ENCODE measurements around the gene TMEM235. TPM values are rescaled to one million over a fixed set of nuclear protein-coding genes. Genes with fewer than 3 reads are reported as not detected.

The TMEM235 gene
- total and polyA plus RNA-seq, 9 of the 15 experiments (the other 6 are each of a cell fraction or from before 2014, with no cell fraction given), result not detected

- peak; percentile 99 for TF ChIP-seq E2F4 (CRISPR knock-in tag; IDR thresholded peaks at IDR 0.05; ENCODE audit: low read depth)
- peak; percentile 69 for TF ChIP-seq ATF7 (IDR thresholded peaks at IDR 0.05)
- peak; percentile 89 for TF ChIP-seq RB1 (IDR thresholded peaks at IDR 0.05; ENCODE audit: low read depth)
- TF ChIP-seq ETS1 (conservative IDR thresholded peaks at IDR 0.05; ENCODE audit: control insufficient read depth, low read depth, low read length), result peak; percentile 98
- no peak for TF ChIP-seq ZNF717 (CRISPR knock-in tag; IDR thresholded peaks at IDR 0.05)
- TF ChIP-seq SIN3B (IDR thresholded peaks at IDR 0.05; ENCODE audit: low read depth), result peak; percentile 89
- TF ChIP-seq HEY1 (CRISPR knock-in tag; IDR thresholded peaks at IDR 0.05; ENCODE audit: borderline replicate concordance), result no peak
- TF ChIP-seq C11orf30 (IDR thresholded peaks at IDR 0.05; ENCODE audit: low read depth), result peak; percentile 79
- peak; percentile 81 for TF ChIP-seq ZBTB1 (CRISPR knock-in tag; IDR thresholded peaks at IDR 0.05; ENCODE audit: borderline replicate concordance, low read depth)
- no peak for TF ChIP-seq KAT2B (IDR thresholded peaks at IDR 0.05; ENCODE audit: low read depth, low read length)
- TF ChIP-seq ATF3 (IDR thresholded peaks at IDR 0.05), result no peak
- peak; percentile 78; the same call in 1 of the 2 replicates for TF ChIP-seq ATF3 (CRISPR knock-in tag; conservative IDR thresholded peaks at IDR 0.05)
- peak; percentile 32; the same call in 1 of the 2 replicates for TF ChIP-seq CC2D1A (IDR thresholded peaks at IDR 0.05)
- TF ChIP-seq CHD2 (IDR thresholded peaks at IDR 0.05; ENCODE audit: low read depth, low read length), result no peak; the same call in 1 of the 2 replicates
- no peak for TF ChIP-seq SRSF7 (optimal IDR thresholded peaks at IDR 0.05; ENCODE audit: low read depth, low read length)
- TF ChIP-seq NKRF (IDR thresholded peaks at IDR 0.05; ENCODE audit: borderline replicate concordance), result peak; percentile 97; the same call in 1 of the 2 replicates
- TF ChIP-seq TSHZ1 (CRISPR knock-in tag; IDR thresholded peaks at IDR 0.05), result no peak
- peak; percentile 62 for TF ChIP-seq KLF1 (tag; IDR thresholded peaks at IDR 0.05)
These were observed 17.3 kb upstream of the TMEM235 start, which contains the start of gene BIRC5 (continued) for GRCh38 chr17:78214016-78214705.
